ENCODE results near the gene OR3A3. TPM values are rescaled to one million over a fixed set of nuclear protein-coding genes. Genes with fewer than 3 reads are reported as not detected.

The OR3A3 gene
- total RNA-seq, 2 experiments from 2014 or later: not detected

Other genes starting within 250 kb of the OR3A3 start
- not detected for gene OR1A2, start 213.9 kb upstream of the OR3A3 start, total RNA-seq
- gene OR1A1, start 203.7 kb upstream of the OR3A3 start, total RNA-seq: not detected
- under 1 TPM; 0.18 to 0.26 TPM for gene OR3A1, start 113.0 kb upstream of the OR3A3 start, total RNA-seq
- gene OR3A2, start 25.1 kb upstream of the OR3A3 start, total RNA-seq: 1 to 10 TPM; 1.2 to 1.4 TPM
- not detected for gene OR1E1, start 13.0 kb upstream of the OR3A3 start, total RNA-seq
- not detected for gene OR1E2, start 22.5 kb downstream of the OR3A3 start, total RNA-seq
- gene SPATA22, start 60.4 kb downstream of the OR3A3 start, total RNA-seq: not detected
- gene ASPA, start 64.6 kb downstream of the OR3A3 start, total RNA-seq: not detected
- under 1 TPM; 0.31 to 0.37 TPM for gene TRPV3, start 146.4 kb downstream of the OR3A3 start, total RNA-seq
- gene TRPV1, start 198.0 kb downstream of the OR3A3 start, total RNA-seq: 1 to 10 TPM; 4.2 to 4.3 TPM
- 10 to 100 TPM; 12.0 to 12.5 TPM for gene SHPK, start 224.9 kb downstream of the OR3A3 start, total RNA-seq
- gene CTNS, start 225.4 kb downstream of the OR3A3 start, total RNA-seq: 1 to 10 TPM; 7.7 to 9.7 TPM

Measured in activated CD8-positive, alpha-beta T cell treated with anti-CD3 and anti-CD28 coated beads, Interleukin-2, amount 10 ng/mL, durations not matched to agents 7 days and 5 days (primary cell).